Keratinocyte (primary cell): ENCODE data around the gene ST6GAL1.

Source experiments
- CTCF ChIP-seq, 3 experiments: IDR thresholded peaks in 1 of 3; conservative IDR thresholded peaks in 1 of 3; optimal IDR thresholded peaks in 1 of 3; 2 replicates in 2 of 3; 3 replicates in 1 of 3; pipeline versions ENCODE3 to v1.5.1; 2011; ENCODE audit warnings: low read length in 3 of 3, mild to moderate bottlenecking in 3 of 3, moderate library complexity in 2 of 3, control low read depth in 1 of 3, inconsistent platforms in 1 of 3; ENCODE audit not compliant: insufficient read depth in 2 of 3; ENCODE audit errors: extremely low read depth in 1 of 3
- EZH2 ChIP-seq: IDR thresholded peaks from one replicate; pipeline ENCODE4 v1.6.1; 2012; ENCODE audit warnings: inconsistent platforms, mild to moderate bottlenecking, low read length, moderate library complexity

- no peak for TF ChIP-seq CTCF (optimal IDR thresholded peaks at IDR 0.05 in 1 of 3, IDR thresholded peaks at IDR 0.05 in 1 of 3, conservative IDR thresholded peaks at IDR 0.05 in 1 of 3; ENCODE audit: extremely low read depth in 1 of 3, insufficient read depth in 2 of 3, low read length in 3 of 3)
- TF ChIP-seq EZH2 = no peak
Observed at GRCh38 chr3:187102073-187102634, 171.8 kb downstream of the ST6GAL1 start.
